ENCODE measurements around the gene COLGALT1. TPM values are rescaled to one million over a fixed set of nuclear protein-coding genes. Genes with fewer than 3 reads are reported as not detected.

Gene COLGALT1
- total RNA-seq, 1 experiment from 2014 or later = 80.1 TPM

DNA sequence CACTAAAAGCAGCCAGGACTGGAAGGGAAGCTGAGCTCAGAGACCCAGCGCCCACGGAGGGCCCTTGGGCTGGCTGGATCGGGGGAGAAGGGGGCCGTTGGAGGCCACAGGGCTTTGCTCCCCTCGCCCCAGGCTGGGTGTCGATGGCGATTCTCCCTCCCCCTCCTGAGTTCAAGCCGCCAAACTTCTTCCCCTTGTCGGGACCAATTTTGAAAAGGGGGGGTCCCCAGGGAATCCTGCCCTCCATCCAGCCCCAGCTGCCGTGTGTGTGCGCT lies 61.2 kb downstream of the COLGALT1 start:
- Histone ChIP-seq H3K27me3 (replicated peaks; ENCODE audit: control insufficient read depth, insufficient read depth, low read length) (no peaks in the 10 kb centered on the region), H3K4me1 (no peaks in the 10 kb centered on the region), H3K36me3 (ENCODE audit: control insufficient read depth, insufficient read depth, low read length) (no peaks in the 10 kb centered on the region), H3K9me3 (no peaks in the 10 kb centered on the region), H3K4me3 (ENCODE audit: low read depth, low read length) (peak overlapping the region; percentile 24)
- Mint-ChIP-seq H3K9me3 (ENCODE audit: unreplicated experiment) (peaks cover 2% of the 10 kb centered on the region), H3K27ac (ENCODE audit: unreplicated experiment) (no peak overlapping the region), H3K27me3 (ENCODE audit: insufficient read depth, unreplicated experiment) (peaks cover 3% of the 10 kb centered on the region), H3K36me3 (ENCODE audit: insufficient read depth, unreplicated experiment) (peaks cover 11% of the 10 kb centered on the region), H3K4me3 (ENCODE audit: unreplicated experiment) (peak overlapping the region; percentile 66), H3K4me1 (ENCODE audit: low read depth, unreplicated experiment) (no peaks in the 10 kb centered on the region)
- ChIA-PET POLR2A (no interaction called here), CTCF (interaction anchor here (1.4 kb wide), 1 partner anchor 11 kb away, joined by 4 read pairs; no protein-coding TSS in a partner anchor)
- no TSS peak for BruUV-seq (replicated peaks)
- intact Hi-C loops (cut with micrococcal nuclease; ENCODE audit: unreplicated experiment) = no loop called here
- DNase-seq = no peak
- TF ChIP-seq, protein P1, sequence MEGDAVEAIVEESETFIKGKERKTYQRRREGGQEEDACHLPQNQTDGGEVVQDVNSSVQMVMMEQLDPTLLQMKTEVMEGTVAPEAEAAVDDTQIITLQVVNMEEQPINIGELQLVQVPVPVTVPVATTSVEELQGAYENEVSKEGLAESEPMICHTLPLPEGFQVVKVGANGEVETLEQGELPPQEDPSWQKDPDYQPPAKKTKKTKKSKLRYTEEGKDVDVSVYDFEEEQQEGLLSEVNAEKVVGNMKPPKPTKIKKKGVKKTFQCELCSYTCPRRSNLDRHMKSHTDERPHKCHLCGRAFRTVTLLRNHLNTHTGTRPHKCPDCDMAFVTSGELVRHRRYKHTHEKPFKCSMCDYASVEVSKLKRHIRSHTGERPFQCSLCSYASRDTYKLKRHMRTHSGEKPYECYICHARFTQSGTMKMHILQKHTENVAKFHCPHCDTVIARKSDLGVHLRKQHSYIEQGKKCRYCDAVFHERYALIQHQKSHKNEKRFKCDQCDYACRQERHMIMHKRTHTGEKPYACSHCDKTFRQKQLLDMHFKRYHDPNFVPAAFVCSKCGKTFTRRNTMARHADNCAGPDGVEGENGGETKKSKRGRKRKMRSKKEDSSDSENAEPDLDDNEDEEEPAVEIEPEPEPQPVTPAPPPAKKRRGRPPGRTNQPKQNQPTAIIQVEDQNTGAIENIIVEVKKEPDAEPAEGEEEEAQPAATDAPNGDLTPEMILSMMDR (IDR thresholded peaks at IDR 0.05; ENCODE audit: insufficient read depth in 1 of 2, low read depth in 1 of 2, low read length in 1 of 2, severe bottlenecking in 1 of 2, unreplicated experiment in 1 of 2) = no peak

DNA sequence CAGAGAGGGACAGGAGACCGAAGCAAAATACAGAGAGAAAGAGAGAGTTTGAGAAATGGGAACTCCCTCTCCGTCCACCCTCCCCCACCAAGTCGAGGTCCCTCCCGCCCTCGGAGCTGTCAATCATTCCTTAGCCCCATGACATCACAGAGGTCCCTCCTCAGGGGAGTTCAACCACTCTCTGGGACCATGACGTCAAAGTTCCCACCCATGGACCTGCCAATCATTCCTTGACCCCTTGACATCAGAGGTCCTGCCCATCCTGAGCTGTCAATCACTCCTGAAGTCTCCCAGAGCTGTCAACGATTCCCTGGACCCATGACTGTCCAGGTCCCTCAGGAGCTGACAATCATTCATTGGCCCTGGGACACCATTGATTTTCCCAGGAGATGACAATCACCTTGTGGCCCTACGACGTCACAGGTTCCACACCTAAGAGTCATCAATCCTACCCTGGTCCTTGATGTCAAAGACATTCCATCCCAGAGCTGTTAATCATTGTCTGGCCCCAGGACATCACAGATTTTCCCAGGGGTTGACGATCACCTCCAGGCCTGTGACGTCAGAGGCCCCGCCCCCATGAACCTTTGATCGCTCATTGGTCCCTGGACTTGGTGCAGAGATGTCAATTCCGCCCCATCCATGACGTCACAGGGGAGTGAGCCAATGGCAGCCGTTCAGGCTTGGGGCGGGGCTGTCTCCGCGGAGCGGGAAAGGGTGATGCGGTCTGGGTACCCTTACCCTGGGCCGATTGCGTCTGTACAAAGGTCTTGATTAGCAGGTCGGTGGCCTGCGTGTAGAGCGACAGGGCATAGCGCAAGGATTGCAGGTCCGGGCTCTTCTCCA lies 61.7 kb downstream of the COLGALT1 start:
- ChIA-PET CTCF (interaction anchor here (1.4 kb wide), 1 partner anchor 11 kb away, joined by 4 read pairs; no protein-coding TSS in a partner anchor), POLR2A (no interaction called here)
- TF ChIP-seq, protein P1 (IDR thresholded peaks at IDR 0.05; ENCODE audit: insufficient read depth in 1 of 2, low read depth in 1 of 2, low read length in 1 of 2, severe bottlenecking in 1 of 2, unreplicated experiment in 1 of 2) = no peak
- H3K27me3 ChIP-seq (replicated peaks; ENCODE audit: control insufficient read depth, insufficient read depth, low read length) = no peaks in the 10 kb centered on the region
- H3K4me1 Mint-ChIP-seq (ENCODE audit: low read depth, unreplicated experiment) = no peaks in the 10 kb centered on the region
- no peak overlapping the region for H3K27ac Mint-ChIP-seq (ENCODE audit: unreplicated experiment)
- H3K36me3 ChIP-seq (ENCODE audit: control insufficient read depth, insufficient read depth, low read length) = no peaks in the 10 kb centered on the region
- no TSS peak for BruUV-seq (replicated peaks)
- intact Hi-C loops (cut with micrococcal nuclease; ENCODE audit: unreplicated experiment) = no loop called here
- H3K4me3 ChIP-seq (ENCODE audit: low read depth, low read length) = peak overlapping the region; percentile 24
- peaks cover 1% of the 10 kb centered on the region for H3K27me3 Mint-ChIP-seq (ENCODE audit: insufficient read depth, unreplicated experiment)
- H3K4me3 Mint-ChIP-seq (ENCODE audit: unreplicated experiment) = peak overlapping the region; percentile 66
- no peaks in the 10 kb centered on the region for H3K4me1 ChIP-seq
- peaks cover 8% of the 10 kb centered on the region for H3K9me3 Mint-ChIP-seq (ENCODE audit: unreplicated experiment)
- H3K36me3 Mint-ChIP-seq (ENCODE audit: insufficient read depth, unreplicated experiment) = peaks cover 11% of the 10 kb centered on the region
- H3K9me3 ChIP-seq = no peaks in the 10 kb centered on the region
- DNase-seq = peak; percentile 61 to 79

- H3K4me3 ChIP-seq (ENCODE audit: low read depth, low read length) = no peak overlapping the region
- Mint-ChIP-seq H3K4me1 (ENCODE audit: low read depth, unreplicated experiment) (no peaks in the 10 kb centered on the region), H3K36me3 (ENCODE audit: insufficient read depth, unreplicated experiment) (peaks cover 11% of the 10 kb centered on the region), H3K27me3 (ENCODE audit: insufficient read depth, unreplicated experiment) (no peaks in the 10 kb centered on the region), H3K9me3 (ENCODE audit: unreplicated experiment) (peaks cover 9% of the 10 kb centered on the region), H3K27ac (ENCODE audit: unreplicated experiment) (peak overlapping the region; percentile 3), H3K4me3 (ENCODE audit: unreplicated experiment) (peak overlapping the region; percentile 27)
- intact Hi-C loops (cut with micrococcal nuclease; ENCODE audit: unreplicated experiment) = no loop called here
- ChIA-PET CTCF (no interaction called here), POLR2A (no interaction called here)
- DNase-seq = no peak
- no peaks in the 10 kb centered on the region for H3K4me1 ChIP-seq
- BruUV-seq (replicated peaks) = no TSS peak
- H3K36me3 ChIP-seq (ENCODE audit: control insufficient read depth, insufficient read depth, low read length) = no peaks in the 10 kb centered on the region
- no peaks in the 10 kb centered on the region for H3K9me3 ChIP-seq
- TF ChIP-seq, protein P1 (IDR thresholded peaks at IDR 0.05; ENCODE audit: insufficient read depth in 1 of 2, low read depth in 1 of 2, low read length in 1 of 2, severe bottlenecking in 1 of 2, unreplicated experiment in 1 of 2) = no peak
- H3K27me3 ChIP-seq (replicated peaks; ENCODE audit: control insufficient read depth, insufficient read depth, low read length) = no peaks in the 10 kb centered on the region
Observed at GRCh38 chr19:17617807-17618192, 62.4 kb downstream of the COLGALT1 start.
